Endothelial cell of umbilical vein (primary cell): Measurements from ENCODE around the gene ZNF322.

Experiments
- CTCF ChIP-seq, 2 donors: IDR thresholded peaks; 1 replicate in 1 of 2; 2 replicates in 1 of 2; pipeline ENCODE4 v1.5.1; 2011; ENCODE audit warnings: low read length in 2 of 2, mild to moderate bottlenecking in 2 of 2, moderate library complexity in 2 of 2, control low read depth in 1 of 2, inconsistent platforms in 1 of 2, low read depth in 1 of 2; ENCODE audit not compliant: insufficient read depth in 1 of 2; ENCODE audit errors: extremely low read depth in 1 of 2
- EZH2 ChIP-seq: IDR thresholded peaks from 2 replicates; pipeline ENCODE4 v1.6.1; 2012; ENCODE audit warnings: borderline replicate concordance, low read depth, mild to moderate bottlenecking, moderate library complexity, low read length, inconsistent platforms; ENCODE audit not compliant: severe bottlenecking
- FOS ChIP-seq: IDR thresholded peaks from 2 replicates; pipeline ENCODE4 v1.6.1; 2011; ENCODE audit warnings: mild to moderate bottlenecking, low read length, moderate library complexity, borderline replicate concordance; ENCODE audit not compliant: insufficient read depth
- GATA2 ChIP-seq: IDR thresholded peaks from 2 replicates; pipeline ENCODE4 v1.7.0; 2011; ENCODE audit warnings: low read depth, mild to moderate bottlenecking, moderate library complexity, mixed read lengths, low read length; ENCODE audit not compliant: insufficient read length, insufficient read depth
- JUN ChIP-seq: IDR thresholded peaks from 2 replicates; pipeline ENCODE4 v1.6.1; 2011; ENCODE audit warnings: borderline replicate concordance, low read depth; ENCODE audit not compliant: insufficient read length, insufficient read depth
- MAX ChIP-seq: IDR thresholded peaks from 2 replicates; pipeline ENCODE4 v1.6.1; 2011; ENCODE audit not compliant: insufficient read depth, insufficient read length
- MYC ChIP-seq: IDR thresholded peaks from one replicate; pipeline ENCODE4 v1.6.1; 2011; ENCODE audit warnings: mild to moderate bottlenecking, low read depth, low read length
- POLR2A ChIP-seq: IDR thresholded peaks from 2 replicates; pipeline ENCODE4 v1.6.1; 2012; ENCODE audit warnings: low read depth, mild to moderate bottlenecking, control low read depth, low read length
- POLR2AphosphoS5 ChIP-seq: IDR thresholded peaks from 2 replicates; pipeline ENCODE4 v1.6.1; 2012; ENCODE audit warnings: low read depth, mild to moderate bottlenecking, control low read depth, low read length, moderate library complexity; ENCODE audit not compliant: insufficient read depth

- TF ChIP-seq CTCF (IDR thresholded peaks at IDR 0.05; ENCODE audit: extremely low read depth in 1 of 2, insufficient read depth in 1 of 2, low read depth in 1 of 2, low read length in 2 of 2): peak; percentile 71 to 72
- no peak for TF ChIP-seq POLR2A
- no peak for TF ChIP-seq FOS
- TF ChIP-seq POLR2AphosphoS5: no peak
- no peak for TF ChIP-seq EZH2
- TF ChIP-seq JUN: no peak
- no peak for TF ChIP-seq MAX
- no peak for TF ChIP-seq MYC
- no peak for TF ChIP-seq GATA2
Observed at GRCh38 chr6:26607434-26608230, 51.9 kb downstream of the ZNF322 start.
